Suppressor macrophage (primary cell): Measurements from ENCODE around the gene RAB26.
"Not testable (repeated sequence)": the region's sequence is repeated elsewhere in the genome, so short reads cannot be mapped to it uniquely, and the experiment has no call there.

Experiments
- DNase-seq, 4 experiments: peaks; one replicate each; pipeline ENCODE4 v3.0.0-alpha.2; 2020 to 2022

The RAB26 gene

GRCh38 chr16:2117960-2118722 is 30.3 kb upstream of the RAB26 start:
- DNase-seq: not testable (repeated sequence)

GRCh38 chr16:2121325-2121724 is 27.1 kb upstream of the RAB26 start:
- DNase-seq: peak in 3 of 4 experiments; percentile 23 to 41 (median 26)

GRCh38 chr16:2121853-2122252 is 26.6 kb upstream of the RAB26 start:
- no peak for DNase-seq

- DNase-seq: no peak
These were observed 26.0 kb upstream of the RAB26 start for GRCh38 chr16:2122429-2122828.

GRCh38 chr16:2122934-2123683 is 25.3 kb upstream of the RAB26 start:
- DNase-seq: not testable (repeated sequence)

- not testable (repeated sequence) for DNase-seq
These were observed 24.6 kb upstream of the RAB26 start for GRCh38 chr16:2123706-2124376.

GRCh38 chr16:2124377-2124693 is 24.1 kb upstream of the RAB26 start:
- not testable (repeated sequence) for DNase-seq

- peak; percentile 43 to 66 (median 54) for DNase-seq
These were observed 23.6 kb upstream of the RAB26 start for GRCh38 chr16:2124694-2125444.

GRCh38 chr16:2125609-2126008 is 22.8 kb upstream of the RAB26 start:
- not testable (repeated sequence) for DNase-seq

GRCh38 chr16:2126161-2126743 is 22.2 kb upstream of the RAB26 start:
- not testable (repeated sequence) for DNase-seq

GRCh38 chr16:2126928-2127556 is 21.4 kb upstream of the RAB26 start:
- not testable (repeated sequence) for DNase-seq

- peak in 1 of 4 experiments; percentile 19 for DNase-seq
These were observed 20.7 kb upstream of the RAB26 start for GRCh38 chr16:2127630-2128280.

GRCh38 chr16:2129251-2129650 is 19.2 kb upstream of the RAB26 start:
- not testable (repeated sequence) for DNase-seq

GRCh38 chr16:2129890-2130447 is 18.5 kb upstream of the RAB26 start:
- not testable (repeated sequence) for DNase-seq

- not testable (repeated sequence) for DNase-seq
These were observed 14.6 kb upstream of the RAB26 start for GRCh38 chr16:2133797-2134196.

GRCh38 chr16:2135071-2135470 is 13.4 kb upstream of the RAB26 start:
- peak in 1 of 4 experiments; percentile 61 for DNase-seq

- DNase-seq: peak; percentile 93 to 96 (median 95)
These were observed 12.5 kb upstream of the RAB26 start, which contains the start of gene PKD1 for GRCh38 chr16:2135770-2136490. PKD1 (minus strand) TSS chr16:2135898; CDS start chr16:2135689, 209 bp downstream.

- no peak for DNase-seq
These were observed 5.2 kb upstream of the RAB26 start for GRCh38 chr16:2142942-2143877.
